KBM-7 (cell line): ENCODE data around the gene ABLIM2.

Source experiments
- DNase-seq: peaks from one replicate; pipeline ENCODE4 v3.0.0-alpha.2; 2015
- in situ Hi-C: fragments of 300-500 bp; cut with MboI; formaldehyde crosslinking; loops from 2 replicates; pipeline ENCODE4 v1.14.3; 2020; ENCODE audit warnings: low sequenced_read_pairs, low pct_unique_long_range_greater_than_20kb, mixed read lengths

The ABLIM2 gene

DNA sequence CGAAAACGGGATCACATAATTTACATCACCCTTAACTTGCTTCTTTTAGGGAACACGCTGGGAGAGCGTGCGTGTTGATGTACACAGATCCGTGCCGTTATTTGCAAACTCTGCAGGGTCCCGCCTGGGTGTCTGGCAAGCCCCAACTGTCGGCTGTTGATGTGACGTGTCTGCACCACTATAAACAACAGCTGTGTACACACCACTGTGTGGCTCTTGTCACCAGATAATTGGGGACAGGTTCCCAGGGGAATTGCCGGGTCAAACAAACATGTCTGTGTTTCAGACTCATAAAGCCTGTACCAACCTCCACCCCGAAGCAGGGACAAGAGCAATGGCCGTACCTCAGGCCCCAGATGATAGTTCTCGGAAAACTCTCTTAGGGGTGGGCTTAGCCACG, 113.9 kb downstream of the ABLIM2 start:
- in situ Hi-C loops: no loop called here
- DNase-seq: no peak

DNA sequence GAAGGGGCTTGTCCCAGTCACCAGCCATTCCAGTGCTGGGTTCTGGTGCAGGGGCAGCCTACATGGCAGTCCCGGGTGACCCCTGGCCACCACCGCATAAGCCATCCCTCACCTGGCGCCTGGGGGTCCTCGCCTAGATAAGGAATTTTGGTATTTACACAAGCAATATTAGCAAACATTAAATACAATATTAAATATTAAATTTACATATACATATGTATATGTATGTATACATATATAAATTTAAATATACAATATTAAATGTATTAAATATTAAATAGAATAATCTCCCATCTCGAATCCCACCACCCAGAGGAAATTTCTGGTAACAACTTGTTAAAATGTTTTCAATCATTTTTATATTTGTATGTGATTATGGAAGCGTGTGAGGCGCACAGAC, 114.4 kb downstream of the ABLIM2 start:
- DNase-seq: no peak
- in situ Hi-C loops: no loop called here

DNA sequence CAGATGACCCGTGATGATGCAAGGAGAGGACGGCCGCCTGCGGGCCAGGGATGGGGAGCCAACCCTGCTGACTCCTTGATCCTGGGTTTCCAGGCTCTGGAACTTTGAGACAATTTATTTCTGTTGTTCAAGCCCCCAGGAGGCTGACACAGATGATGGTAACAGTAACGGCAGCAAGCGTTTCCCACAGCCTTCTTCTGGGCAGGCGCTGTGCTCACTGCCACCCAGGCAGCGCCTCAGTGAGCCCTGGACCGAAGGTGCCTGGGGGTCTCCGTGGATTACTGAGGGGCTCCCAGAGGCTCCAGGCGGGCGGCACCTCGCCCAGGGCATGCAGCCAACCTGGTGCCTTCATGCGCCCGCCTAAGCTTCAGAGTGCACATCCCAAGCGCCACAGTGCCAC, 115.0 kb downstream of the ABLIM2 start:
- in situ Hi-C loops: no loop called here
- no peak for DNase-seq

DNA sequence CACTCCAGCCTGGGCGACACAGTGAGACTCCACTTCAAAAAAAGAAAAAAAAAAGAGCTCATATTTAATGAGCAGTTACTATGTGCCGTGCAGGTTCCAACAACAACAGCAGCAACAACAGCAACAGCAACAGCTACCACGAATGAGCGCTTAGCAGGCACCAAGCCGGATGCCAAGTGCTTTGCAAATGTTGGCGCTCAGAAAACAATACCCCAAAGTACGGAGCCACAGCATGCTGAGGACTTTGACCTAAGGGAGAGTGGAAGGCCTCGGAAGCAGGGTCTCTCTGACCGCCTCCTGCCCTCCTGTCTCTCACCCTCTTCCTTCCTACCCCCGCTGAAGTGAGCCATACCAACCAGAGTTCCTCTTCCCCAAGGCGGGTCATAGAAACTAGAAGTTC, 116.7 kb downstream of the ABLIM2 start:
- in situ Hi-C loops: no loop called here
- no peak for DNase-seq

DNA sequence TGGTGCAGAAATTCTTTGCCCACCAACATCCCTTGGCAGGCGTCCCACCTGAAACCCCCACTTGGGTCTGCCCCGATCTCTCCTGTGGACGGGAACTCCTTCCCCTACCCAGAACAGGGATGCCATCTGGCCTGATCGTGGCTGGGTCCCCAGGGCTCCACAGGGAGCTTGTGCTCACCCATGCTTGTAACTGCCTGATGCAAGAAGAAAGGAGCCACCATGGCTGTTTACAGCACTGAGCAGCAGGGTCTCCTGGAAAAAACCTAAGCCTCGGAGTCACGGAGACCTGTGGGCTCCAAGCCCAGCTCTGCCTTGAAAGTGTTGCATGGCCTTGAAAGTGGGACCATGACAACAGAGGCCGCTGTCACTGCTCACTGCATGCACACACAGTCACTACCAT, 117.4 kb downstream of the ABLIM2 start:
- in situ Hi-C loops: no loop called here
- DNase-seq: no peak

DNA sequence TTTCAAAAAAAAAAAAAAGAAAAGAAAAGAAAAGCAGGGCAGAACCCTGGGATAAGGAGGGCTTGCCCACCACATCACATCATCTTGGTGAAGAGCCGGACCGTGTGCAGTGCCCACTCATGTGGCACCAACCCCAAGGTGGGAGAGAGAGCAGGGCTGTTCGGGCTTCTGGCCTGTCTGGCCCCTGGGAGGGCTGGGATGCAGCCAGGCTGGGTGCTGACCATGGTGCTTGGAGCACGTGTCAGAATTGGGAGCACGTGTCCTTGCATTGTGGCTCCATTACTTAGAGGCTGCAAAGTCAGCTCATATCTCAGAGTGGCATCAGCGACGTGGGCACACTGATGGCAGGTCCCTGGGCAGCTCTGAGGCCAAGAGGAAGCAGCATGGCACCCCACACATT, 118.0 kb downstream of the ABLIM2 start:
- DNase-seq: no peak
- in situ Hi-C loops: no loop called here

DNA sequence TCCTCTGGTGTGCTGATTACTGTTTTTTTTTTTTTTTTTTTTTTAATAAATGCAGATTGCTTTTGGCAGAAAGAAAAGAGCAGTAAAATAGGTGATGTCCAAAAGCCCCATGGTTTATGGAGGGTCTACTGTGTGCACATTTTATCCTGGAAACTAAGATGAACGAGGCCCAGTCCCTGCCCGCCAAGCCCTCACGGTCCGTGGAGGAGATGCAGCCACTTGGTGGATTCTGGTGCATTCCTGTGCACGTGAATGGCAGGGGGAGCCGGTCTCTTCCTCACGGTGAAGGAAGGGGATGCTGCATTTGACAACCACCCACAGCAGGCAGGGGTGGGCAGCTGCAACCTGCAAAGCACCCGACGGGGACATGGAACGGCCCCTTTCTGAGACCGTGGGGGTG, 118.8 kb downstream of the ABLIM2 start:
- in situ Hi-C loops: no loop called here
- DNase-seq: no peak

DNA sequence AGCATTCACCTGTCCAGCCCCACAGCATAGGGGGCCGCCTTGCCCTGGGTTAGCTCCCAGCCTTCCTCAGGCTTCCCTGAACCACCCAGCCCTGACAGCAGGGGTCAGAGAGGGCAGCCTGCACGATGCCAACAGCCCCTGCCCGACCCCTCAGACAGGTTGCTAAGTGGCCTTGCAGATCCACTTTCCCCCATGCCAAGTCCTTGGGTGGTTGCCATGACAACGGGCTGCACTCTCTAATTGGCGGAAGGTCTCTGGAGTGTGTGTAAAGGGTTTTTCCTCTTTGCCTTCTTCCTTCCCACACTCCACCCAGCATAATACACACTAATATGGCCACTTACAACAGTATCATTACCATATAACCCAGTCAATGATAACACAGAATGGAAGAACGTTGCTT, 119.3 kb downstream of the ABLIM2 start:
- peak; percentile 15 for DNase-seq
- in situ Hi-C loops: no loop called here

DNA sequence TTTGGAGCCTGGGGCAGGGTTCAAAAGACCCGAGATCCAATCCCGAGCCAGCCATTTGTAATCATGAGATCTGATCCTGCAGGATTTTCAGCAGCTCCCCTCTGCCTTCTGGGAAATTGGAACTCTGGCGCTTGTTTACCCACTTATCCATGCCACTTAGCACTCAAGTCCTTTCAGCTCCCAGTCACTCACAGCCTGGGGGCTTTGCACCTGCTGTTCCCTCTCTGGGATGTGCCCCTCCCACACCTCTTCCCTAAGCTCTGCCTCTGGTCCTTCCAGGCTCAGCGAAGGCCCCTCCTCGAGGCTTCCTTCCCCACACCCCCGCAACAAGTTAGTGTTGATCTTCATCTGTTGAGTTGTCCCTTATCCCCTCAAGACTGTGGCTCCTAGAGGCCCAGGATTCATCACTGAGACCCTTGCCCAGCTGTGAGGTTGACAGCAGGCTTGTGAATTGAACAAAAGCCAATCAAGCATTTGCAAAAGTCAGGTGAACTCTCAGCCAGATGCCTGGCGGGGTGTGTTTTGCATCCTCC, 119.8 kb downstream of the ABLIM2 start:
- no peak for DNase-seq
- in situ Hi-C loops: no loop called here

DNA sequence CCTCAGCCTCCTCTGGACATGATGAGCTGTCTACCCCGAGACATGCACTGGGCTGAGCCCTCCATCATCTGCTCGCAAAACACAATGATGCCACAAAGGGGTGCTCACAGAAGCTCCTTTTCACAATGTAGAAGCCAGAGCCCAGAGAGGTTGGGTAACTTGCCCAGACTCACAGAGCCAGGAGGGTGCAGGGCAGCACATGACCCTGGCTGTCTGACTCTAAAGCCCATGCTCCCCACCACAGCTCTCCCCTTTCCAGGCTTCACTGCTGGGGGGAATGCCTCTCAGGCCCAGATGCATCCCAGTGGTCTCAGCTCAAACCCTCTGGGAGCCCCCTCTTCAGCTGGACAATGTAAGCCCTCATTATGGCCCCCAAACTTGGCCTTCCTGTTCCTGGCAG, 120.5 kb downstream of the ABLIM2 start:
- DNase-seq: no peak
- in situ Hi-C loops: no loop called here

DNA sequence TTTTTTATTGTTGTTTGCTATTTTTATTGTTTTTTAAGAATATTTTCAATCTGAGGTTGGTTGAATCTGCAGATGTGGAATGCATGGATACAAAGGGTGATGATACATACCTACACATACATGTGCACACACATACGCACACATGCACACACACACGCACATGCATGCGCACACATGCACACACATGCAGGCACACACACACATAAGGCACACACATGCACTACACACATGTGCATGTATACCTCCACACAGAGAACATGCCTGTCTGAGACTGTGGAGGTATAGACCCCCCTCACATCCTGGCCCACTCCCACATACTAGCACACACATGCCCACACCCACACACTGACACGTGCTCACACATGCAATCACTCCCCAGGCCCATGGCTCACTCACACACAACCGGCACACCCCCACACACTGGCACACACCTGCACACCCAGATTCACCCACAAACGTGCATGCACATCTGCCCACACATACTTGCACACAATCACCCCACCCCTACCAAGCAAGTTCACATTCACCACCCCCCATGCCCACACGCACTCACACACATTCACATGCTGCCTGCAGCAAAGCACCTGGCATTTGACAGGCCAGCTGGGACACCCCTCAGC, 121.4 kb downstream of the ABLIM2 start:
- in situ Hi-C loops: no loop called here

DNA sequence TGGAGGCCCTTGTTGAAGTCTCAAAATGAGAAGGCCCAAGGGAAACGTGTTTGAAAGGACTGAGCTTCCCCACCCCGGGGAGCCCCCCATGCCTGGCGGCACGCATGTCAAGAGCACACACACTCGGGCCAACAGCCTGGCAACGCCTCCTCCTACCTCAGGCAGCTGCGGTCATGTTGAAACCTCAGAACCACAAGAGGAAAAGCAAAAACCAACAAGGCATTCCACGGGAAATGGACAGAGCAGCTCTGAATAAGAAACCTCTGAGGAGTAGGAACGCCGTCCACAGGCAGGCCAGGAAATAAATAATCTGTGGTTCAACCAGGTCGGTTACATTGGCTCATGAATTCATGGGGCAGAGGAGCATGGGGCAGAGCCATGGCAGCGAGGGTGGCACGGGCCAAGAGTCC, 123.2 kb downstream of the ABLIM2 start:
- peak; percentile 59 for DNase-seq
- in situ Hi-C loops: no loop called here

More for the DNA sequence above, 121.4 kb downstream of the ABLIM2 start:
- DNase-seq: no peak

DNA sequence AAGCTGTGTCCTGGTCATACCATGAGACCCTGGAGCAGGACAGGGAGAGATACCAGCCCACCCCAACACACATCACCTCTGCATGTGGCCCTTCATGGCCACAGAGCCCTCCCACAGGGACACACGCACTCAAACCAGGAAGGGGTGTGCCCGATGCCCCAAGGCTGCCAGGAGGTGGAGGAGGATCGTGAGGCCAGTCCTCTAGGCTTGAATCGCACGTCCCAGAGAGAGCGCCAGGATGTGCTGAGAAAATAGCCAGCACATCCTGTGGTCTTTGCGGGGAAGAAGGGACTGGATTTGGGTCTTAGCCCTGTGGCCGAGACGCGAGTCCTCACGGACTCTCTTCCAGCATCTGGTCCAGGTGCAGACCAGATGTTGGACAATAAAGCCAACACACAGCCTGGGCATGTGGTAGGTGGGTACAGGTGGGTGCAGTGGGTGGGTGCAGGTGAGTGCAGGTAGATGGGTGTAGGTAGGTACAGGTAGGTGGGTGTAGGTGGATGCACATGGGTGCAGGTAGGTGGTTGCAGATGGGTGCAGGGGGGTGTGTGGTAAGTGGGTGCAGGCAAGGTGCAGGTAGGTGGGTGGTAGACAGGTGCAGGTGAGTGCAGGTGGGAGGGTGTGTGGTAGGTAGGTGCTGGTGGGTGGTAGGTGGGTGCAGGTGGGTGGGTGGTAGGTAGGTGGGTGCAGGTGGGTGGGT, 124.6 kb downstream of the ABLIM2 start:
- DNase-seq: no peak

DNA sequence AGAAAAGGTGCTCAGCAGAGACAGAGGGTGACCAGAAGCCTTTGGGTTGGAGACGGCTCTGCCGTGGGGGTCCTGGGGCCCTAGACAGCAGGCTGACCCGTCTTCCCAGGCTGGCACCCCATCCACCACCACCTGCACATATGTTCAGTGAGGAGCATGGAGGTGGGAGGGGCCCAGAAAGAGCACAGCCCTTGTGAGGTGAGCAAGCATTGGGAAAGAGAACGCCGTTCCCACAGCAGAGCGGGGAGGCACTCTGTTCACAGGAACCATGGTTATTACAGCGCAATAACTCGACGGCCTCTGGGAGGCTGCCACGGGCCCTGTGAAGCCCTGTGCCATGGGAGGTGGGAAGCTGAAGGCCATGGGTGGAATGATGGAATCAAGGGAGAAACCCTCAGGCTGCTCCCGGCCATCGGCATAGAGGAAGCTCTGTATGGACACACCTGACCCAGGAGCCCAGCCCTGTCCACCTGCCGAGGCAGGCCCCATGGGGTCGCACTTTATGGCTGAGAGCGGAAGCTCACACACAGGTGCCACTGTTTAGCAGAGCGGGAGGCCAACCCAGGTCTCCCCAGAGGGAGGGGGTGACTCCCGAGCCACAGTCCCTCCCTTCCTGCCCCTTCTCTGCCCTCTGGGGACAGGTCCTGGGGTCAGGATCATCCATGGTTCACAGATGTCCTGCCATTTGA, 125.4 kb downstream of the ABLIM2 start:
- DNase-seq: no peak
- in situ Hi-C loops: no loop called here

More for the DNA sequence above, 124.6 kb downstream of the ABLIM2 start:
- in situ Hi-C loops: no loop called here

DNA sequence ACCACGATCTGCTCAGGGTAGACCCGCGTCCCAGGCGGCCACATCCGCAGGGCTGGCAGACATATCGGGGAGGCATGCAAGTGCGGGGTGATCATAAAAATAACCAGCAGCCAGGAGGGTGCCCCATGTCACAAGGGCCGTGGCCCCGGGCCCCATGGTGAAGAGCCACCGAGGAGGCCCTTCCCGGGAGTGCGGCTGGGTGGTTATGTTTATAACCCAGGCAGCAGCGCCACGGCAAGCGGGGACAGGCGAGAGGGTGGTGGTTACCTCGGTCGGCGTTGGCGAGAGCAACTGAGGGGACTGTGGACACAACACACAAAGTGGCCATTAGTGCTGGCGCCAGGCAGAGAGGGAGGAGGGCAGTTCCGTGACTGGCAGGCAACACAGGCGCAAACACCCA, 126.2 kb downstream of the ABLIM2 start:
- in situ Hi-C loops: no loop called here
- DNase-seq: no peak

DNA sequence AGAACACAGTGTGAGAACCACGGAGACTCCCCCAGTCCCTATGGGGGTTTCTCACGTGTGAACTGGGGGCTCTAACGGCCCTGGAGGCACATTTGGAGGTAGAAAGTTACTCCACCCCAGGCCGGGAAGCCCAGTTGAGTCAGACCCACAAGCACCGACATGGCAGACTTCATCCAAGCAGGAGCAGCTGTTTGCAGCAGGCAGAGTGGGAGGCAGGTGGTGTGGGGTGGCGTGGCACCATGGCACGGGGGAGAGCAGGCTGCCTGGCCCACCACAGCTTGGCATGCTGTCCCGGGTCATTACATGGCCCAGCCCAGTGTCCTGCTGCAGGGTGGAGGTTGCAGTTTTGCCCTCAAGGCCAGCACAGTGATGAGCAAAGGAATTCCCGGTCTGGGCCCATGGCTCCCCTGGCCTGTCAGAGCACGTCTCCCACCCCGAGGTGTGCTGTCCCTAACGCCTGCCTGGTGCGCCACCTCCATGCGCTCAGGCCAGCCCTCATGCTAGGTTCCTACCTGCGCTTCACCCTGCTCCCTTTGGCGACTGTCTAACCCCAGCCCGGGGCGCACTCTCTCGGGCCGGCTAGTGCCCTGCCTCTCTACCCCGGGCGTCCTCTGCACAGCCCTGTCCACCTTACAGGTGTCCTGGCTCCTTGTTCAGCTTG, 128.4 kb downstream of the ABLIM2 start:
- DNase-seq: no peak
- in situ Hi-C loops: no loop called here

DNA sequence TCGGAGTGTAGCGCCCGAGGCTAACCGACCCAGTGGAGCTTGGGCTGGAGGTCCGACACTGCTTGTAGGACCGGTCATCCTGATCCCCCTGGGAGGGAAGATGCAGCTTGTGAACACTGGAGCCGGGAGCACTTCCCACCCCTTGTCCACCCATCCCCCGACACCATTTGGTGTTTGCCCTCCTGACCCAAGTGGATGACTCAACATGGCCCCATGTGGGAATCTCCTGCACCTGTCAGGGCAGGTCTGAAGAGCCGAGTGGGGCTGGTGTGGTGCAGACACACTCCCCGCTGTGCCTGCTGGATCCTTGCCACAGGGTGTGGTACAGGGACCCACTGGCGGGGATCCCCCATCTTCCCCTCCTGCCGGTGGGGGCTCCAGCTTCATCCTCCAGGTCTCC, 128.9 kb downstream of the ABLIM2 start:
- DNase-seq: no peak
- in situ Hi-C loops: no loop called here

DNA sequence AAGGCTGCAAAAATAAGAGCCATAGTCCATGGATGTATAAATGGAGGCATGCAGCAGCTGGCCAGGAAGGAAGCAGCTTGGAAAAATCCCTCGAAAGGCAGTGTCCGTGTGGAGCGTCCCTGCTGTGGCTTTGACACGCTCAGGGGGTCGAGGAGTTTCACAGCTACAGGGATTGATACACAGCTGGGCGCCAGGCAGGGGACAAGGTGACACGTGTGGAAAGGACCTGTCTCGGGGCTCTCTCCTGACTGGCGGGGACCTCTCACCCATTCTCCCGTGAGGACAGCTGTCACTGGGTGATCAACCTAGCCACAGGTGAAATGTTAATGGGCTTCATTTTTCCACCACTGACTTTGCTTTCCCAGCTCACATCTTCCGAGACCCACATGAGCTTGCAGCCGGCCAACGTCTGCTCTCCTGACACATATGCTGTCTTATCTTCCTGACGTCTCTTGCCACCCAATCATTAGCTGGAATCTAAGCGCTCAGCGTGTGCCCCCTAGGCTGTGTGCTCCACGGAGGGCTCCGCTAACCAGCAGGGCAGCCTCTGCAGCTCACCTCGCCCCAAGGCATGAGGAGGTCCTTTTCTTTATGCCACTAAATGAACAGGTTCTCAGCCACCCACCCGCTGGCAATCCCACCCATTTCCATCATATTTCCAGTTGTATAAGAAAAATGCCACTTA, 129.6 kb downstream of the ABLIM2 start:
- no peak for DNase-seq
- in situ Hi-C loops: no loop called here

DNA sequence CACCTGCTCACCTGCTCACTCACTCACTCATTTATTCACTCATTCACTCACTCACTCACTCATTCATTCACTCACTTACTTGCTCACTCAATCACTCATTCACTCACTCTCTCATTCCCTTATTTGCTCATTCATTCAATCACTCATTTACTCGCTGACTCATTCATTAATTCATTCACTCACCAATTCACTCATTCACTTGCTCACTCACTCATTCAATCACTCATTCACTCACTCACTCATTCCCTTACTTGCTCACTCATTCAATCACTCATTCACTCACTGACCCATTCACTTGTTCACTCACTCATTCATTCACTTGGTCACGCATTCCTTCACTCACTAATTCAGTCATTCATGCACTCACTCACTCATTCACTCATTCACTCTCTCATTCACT, 130.2 kb downstream of the ABLIM2 start:
- DNase-seq: no peak
- in situ Hi-C loops: no loop called here
